SK-N-SH (cell line): ENCODE results near the gene XAB2. TPM values are rescaled to one million over a fixed set of nuclear protein-coding genes. Genes with fewer than 3 reads are reported as not detected.

Source experiments
- CTCF ChIA-PET: fragments of 300-600, 350-600 bp; formaldehyde crosslinking; extraction: SDS; loops from one replicate; lab custom pipeline; 2021; lab: Yijun Ruan, JAX
- POLR2A ChIA-PET: fragments of 350-600 bp; sonication (Branson Sonifier 250); formaldehyde crosslinking; extraction: SDS; loops from one replicate; lab custom pipeline; 2020; ENCODE audit warnings: antibody characterized with exemption, inconsistent platforms; lab: Yijun Ruan, JAX
- DNase-seq: peaks from one replicate; pipeline ENCODE4 v3.0.0; 2012
- H2AFZ ChIP-seq: fragments of 200-600 bp; sonication (generic); 2 replicates; pipeline ENCODE4 v1.8.1; 2016; ENCODE audit warnings: antibody characterized with exemption, mild to moderate bottlenecking, low read depth
- H3F3A ChIP-seq: fragments of 200-600 bp; sonication (generic); replicated peaks from 2 replicates; pipeline ENCODE3; 2016; ENCODE audit warnings: antibody characterized with exemption, mild to moderate bottlenecking; ENCODE audit not compliant: insufficient read depth
- H3K27ac ChIP-seq, 2 experiments: fragments of 200-500 bp in 1 of 2; fragments of 200-600 bp in 1 of 2; sonication (Bioruptor generic) in 1 of 2; sonication (generic), shearing (Covaris generic) in 1 of 2; 2 replicates each; pipeline versions ENCODE4 v1.5.1 to v1.6.1; 2014 to 2016; ENCODE audit warnings: low read depth in 2 of 2, inconsistent platforms in 1 of 2, low read length in 1 of 2, mild to moderate bottlenecking in 1 of 2, mixed read lengths in 1 of 2
- H3K27me3 ChIP-seq: fragments of 200-600 bp; sonication (generic), shearing (Covaris generic); 2 replicates; pipeline ENCODE4 v1.6.1; 2016; ENCODE audit warnings: mixed run types; ENCODE audit not compliant: insufficient read depth
- H3K36me3 ChIP-seq, 2 experiments: fragments of 200-500 bp in 1 of 2; fragments of 200-600 bp in 1 of 2; sonication (Bioruptor generic) in 1 of 2; sonication (generic) in 1 of 2; replicated peaks in 1 of 2; 2 replicates each; pipeline versions ENCODE3 to v1.5.1; 2014 to 2016; ENCODE audit warnings: low read length in 1 of 2, mild to moderate bottlenecking in 1 of 2; ENCODE audit not compliant: insufficient read depth in 2 of 2, control insufficient read depth in 1 of 2
- H3K4me1 ChIP-seq, 2 experiments: fragments of 200-500 bp in 1 of 2; fragments of 200-600 bp in 1 of 2; sonication (Bioruptor generic) in 1 of 2; sonication (generic), shearing (Covaris generic) in 1 of 2; 2 replicates each; pipeline versions ENCODE4 v1.5.1 to v1.6.1; 2014 to 2016; ENCODE audit warnings: low read depth in 1 of 2, low read length in 1 of 2, mixed run types in 1 of 2; ENCODE audit not compliant: insufficient read depth in 2 of 2, control insufficient read depth in 1 of 2
- H3K4me2 ChIP-seq: fragments of 200-600 bp; sonication (generic), shearing (Covaris generic); 2 replicates; pipeline ENCODE4 v1.6.1; 2017; ENCODE audit warnings: mixed run types
- H3K4me3 ChIP-seq, 2 experiments: fragments of 200-500 bp in 1 of 2; fragments of 200-600 bp in 1 of 2; sonication (Bioruptor generic) in 1 of 2; sonication (generic), shearing (Covaris generic) in 1 of 2; 2 replicates each; pipeline versions ENCODE4 v1.5.1 to v1.8.1; 2014 to 2016; ENCODE audit warnings: low read depth in 2 of 2, inconsistent platforms in 1 of 2, low read length in 1 of 2, mild to moderate bottlenecking in 1 of 2, mixed read lengths in 1 of 2, moderate library complexity in 1 of 2
- H3K79me2 ChIP-seq: fragments of 200-600 bp; sonication (generic); 2 replicates; pipeline ENCODE4 v1.8.1; 2017; ENCODE audit warnings: mild to moderate bottlenecking; ENCODE audit not compliant: insufficient read depth
- H3K9ac ChIP-seq: fragments of 200-600 bp; sonication (generic); 2 replicates; pipeline ENCODE4 v1.6.1; 2017; ENCODE audit warnings: mixed run types
- H3K9me2 ChIP-seq: fragments of 200-600 bp; sonication (generic); 2 replicates; pipeline ENCODE4 v1.6.1; 2017; ENCODE audit warnings: mixed run types
- H3K9me3 ChIP-seq: fragments of 200-600 bp; sonication (generic); 2 replicates; pipeline ENCODE4 v1.6.1; 2017; ENCODE audit warnings: mixed run types, mild to moderate bottlenecking, moderate library complexity
- H4K20me1 ChIP-seq: fragments of 200-600 bp; sonication (generic); 2 replicates; pipeline ENCODE4 v1.6.1; 2017; ENCODE audit warnings: mild to moderate bottlenecking, mixed run types; ENCODE audit not compliant: insufficient read depth
- ELF1 ChIP-seq: IDR thresholded peaks from 2 replicates; pipeline ENCODE4 v1.4.0; 2012
- FOSL2 ChIP-seq: IDR thresholded peaks from 2 replicates; pipeline ENCODE4 v1.4.0; 2012; ENCODE audit warnings: low read depth, mild to moderate bottlenecking, moderate library complexity, borderline replicate concordance
- GABPA ChIP-seq: IDR thresholded peaks from 2 replicates; pipeline ENCODE4 v1.4.0; 2012; ENCODE audit warnings: low read depth, mild to moderate bottlenecking
- GATA2 ChIP-seq: sonication (generic); formaldehyde crosslinking; IDR thresholded peaks from 2 replicates; pipeline ENCODE4 v1.5.0; 2020; ENCODE audit warnings: mild to moderate bottlenecking, missing genetic modification reagents
- SMC3 ChIP-seq: IDR thresholded peaks from 2 replicates; pipeline ENCODE4 v1.6.1; 2012; ENCODE audit warnings: low read depth, low read length, improper control_type of control experiment
- TEAD4 ChIP-seq: IDR thresholded peaks from 2 replicates; pipeline ENCODE4 v1.4.0; 2012; ENCODE audit warnings: mild to moderate bottlenecking, borderline replicate concordance; ENCODE audit not compliant: insufficient read depth
- YY1 ChIP-seq: IDR thresholded peaks from 2 replicates; pipeline ENCODE4 v1.4.0; 2012; ENCODE audit warnings: low read depth, mild to moderate bottlenecking
- WGBS: methylation state at CpG from one replicate; pipeline ENCODE4 v1.1.6; 2017; ENCODE audit warnings: low lambda C conversion rate; 5-methylcytosine and 5-hydroxymethylcytosine counted together
- polyA plus RNA-seq, 3 experiments: library from polyadenylated mRNA; depleted of rRNA; stranded (reverse); fragments of >200 nt; gene quantifications; 2 replicates each; pipeline ENCODE4 v1.2.3, GENCODE V29; 2012
- TF ChIP-seq, protein P1 (sequence below): IDR thresholded peaks from 2 replicates; pipeline ENCODE4; 2012
- TF ChIP-seq, protein P2 (sequence below): IDR thresholded peaks from 2 replicates; pipeline ENCODE4 v1.4.0; 2012; ENCODE audit warnings: low read depth, borderline replicate concordance
- TF ChIP-seq, protein P3 (sequence below): IDR thresholded peaks from 2 replicates; pipeline ENCODE4 v1.4.0; 2012; ENCODE audit warnings: low read depth, borderline replicate concordance
- TF ChIP-seq, protein P4 (sequence below): fragments of 200-600 bp; sonication (generic); IDR thresholded peaks from 2 replicates; pipeline ENCODE4 v1.6.1; 2017; ENCODE audit warnings: antibody characterized with exemption, mild to moderate bottlenecking, moderate library complexity

XAB2 gene
- polyA plus RNA-seq, 1 of the 3 experiments (the other 2 are of a cell fraction) = 43.3 TPM

DNA sequence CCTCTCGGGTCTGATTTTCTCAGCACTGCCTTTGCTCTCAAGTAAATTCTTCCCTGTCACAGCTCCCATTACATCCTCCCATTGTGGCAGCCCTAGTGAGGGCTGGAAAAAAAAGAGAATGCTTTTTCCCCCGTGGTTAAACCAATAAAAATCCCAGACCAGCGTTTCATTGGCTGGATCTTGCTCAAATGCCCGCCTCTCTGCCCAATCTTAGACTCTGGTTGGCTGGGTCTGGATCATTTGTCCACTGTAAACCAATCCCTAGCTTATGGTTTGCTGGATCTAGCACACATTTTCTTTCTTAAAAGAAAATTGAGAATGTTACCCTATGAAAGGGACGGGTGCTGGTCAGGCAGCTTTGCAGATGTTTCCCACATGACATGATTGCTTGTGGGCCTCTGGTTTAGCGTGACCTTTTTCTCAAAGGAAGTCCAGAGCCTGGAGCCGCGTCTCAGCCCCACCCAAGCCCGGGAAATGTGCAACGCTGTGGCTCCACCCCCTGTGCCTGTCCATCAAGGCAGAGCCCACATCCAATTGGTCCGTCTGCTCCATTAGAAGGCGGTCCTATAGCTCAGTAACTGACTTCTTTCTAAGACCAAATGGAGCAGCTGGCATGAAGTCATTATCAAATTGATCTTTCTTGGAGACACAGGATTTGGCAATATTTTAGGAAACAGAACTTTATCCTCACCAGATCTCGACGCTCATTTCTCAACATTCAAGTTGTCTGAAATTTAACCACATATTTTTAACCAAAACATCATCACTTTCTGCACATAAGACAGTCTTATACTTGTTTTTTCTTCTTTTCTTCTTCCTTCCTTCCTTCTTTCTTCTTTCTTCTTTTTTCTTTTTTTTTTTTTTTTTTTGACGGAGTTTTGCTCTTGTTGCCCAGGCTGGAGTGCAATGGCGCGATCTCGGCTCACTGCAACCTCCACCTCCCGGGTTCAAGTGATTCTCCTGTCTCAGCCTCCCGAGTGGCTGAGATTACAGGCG is 45.0 kb upstream of the XAB2 start:
- no peak overlapping the region for H3K4me2 ChIP-seq
- peak; percentile 81 for DNase-seq
- H3K9ac ChIP-seq = no peak overlapping the region
- CTCF ChIA-PET = interaction anchor here (0.6 to 2.9 kb wide), 3 partner anchors 22 to 106 kb away, joined by 3 to 11 read pairs (median 3); no protein-coding TSS in a partner anchor
- no peaks in the 10 kb centered on the region for H3K9me2 ChIP-seq
- H3K36me3 ChIP-seq = no peaks in the 10 kb centered on the region
- WGBS = 41% methylated on average over 19 of the region's 21 CpGs
- POLR2A ChIA-PET = no interaction called here
- H3K4me3 ChIP-seq = no peak overlapping the region
- H3K27ac ChIP-seq = no peak overlapping the region
- no peaks in the 10 kb centered on the region for H3K79me2 ChIP-seq
- no peaks in the 10 kb centered on the region for H4K20me1 ChIP-seq
- H3K9me3 ChIP-seq = no peaks in the 10 kb centered on the region
- H3K27me3 ChIP-seq = peaks cover 56% of the 10 kb centered on the region
- H3K4me1 ChIP-seq = no peaks in the 10 kb centered on the region; a peak in 1 of 4 replicates
- no peak overlapping the region for H2AFZ ChIP-seq
- no peaks in the 10 kb centered on the region for H3F3A ChIP-seq
- TF ChIP-seq ELF1 (no peak), FOSL2 (no peak), YY1 (no peak), SMC3 (no peak), GABPA (no peak)
- TF ChIP-seq, protein P1, sequence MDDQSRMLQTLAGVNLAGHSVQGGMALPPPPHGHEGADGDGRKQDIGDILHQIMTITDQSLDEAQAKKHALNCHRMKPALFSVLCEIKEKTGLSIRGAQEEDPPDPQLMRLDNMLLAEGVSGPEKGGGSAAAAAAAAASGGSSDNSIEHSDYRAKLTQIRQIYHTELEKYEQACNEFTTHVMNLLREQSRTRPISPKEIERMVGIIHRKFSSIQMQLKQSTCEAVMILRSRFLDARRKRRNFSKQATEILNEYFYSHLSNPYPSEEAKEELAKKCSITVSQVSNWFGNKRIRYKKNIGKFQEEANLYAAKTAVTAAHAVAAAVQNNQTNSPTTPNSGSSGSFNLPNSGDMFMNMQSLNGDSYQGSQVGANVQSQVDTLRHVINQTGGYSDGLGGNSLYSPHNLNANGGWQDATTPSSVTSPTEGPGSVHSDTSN = peak; percentile 94
- TF ChIP-seq, protein P2, sequence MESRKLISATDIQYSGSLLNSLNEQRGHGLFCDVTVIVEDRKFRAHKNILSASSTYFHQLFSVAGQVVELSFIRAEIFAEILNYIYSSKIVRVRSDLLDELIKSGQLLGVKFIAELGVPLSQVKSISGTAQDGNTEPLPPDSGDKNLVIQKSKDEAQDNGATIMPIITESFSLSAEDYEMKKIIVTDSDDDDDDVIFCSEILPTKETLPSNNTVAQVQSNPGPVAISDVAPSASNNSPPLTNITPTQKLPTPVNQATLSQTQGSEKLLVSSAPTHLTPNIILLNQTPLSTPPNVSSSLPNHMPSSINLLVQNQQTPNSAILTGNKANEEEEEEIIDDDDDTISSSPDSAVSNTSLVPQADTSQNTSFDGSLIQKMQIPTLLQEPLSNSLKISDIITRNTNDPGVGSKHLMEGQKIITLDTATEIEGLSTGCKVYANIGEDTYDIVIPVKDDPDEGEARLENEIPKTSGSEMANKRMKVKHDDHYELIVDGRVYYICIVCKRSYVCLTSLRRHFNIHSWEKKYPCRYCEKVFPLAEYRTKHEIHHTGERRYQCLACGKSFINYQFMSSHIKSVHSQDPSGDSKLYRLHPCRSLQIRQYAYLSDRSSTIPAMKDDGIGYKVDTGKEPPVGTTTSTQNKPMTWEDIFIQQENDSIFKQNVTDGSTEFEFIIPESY = no peak
- TF ChIP-seq, protein P3, sequence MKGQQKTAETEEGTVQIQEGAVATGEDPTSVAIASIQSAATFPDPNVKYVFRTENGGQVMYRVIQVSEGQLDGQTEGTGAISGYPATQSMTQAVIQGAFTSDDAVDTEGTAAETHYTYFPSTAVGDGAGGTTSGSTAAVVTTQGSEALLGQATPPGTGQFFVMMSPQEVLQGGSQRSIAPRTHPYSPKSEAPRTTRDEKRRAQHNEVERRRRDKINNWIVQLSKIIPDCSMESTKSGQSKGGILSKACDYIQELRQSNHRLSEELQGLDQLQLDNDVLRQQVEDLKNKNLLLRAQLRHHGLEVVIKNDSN = no peak

DNA sequence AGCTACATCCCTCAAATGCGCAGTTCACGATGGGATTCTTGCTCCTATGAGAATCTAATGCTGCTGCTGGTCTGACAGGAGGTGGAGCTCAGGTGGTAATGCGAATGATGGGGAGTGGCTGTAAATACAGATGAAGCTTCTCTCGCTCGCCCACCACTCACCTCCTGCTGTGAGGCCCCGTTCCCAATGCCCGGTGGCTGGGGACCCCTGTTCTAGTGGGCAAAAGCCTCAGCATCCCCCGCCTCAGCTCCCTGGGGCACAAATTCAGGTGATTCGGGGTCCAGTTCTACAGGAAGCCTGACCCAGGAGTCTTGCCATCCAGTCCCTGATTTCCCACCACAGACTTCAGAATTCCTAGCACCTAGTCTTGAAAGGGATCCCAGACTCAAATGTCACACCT is 43.2 kb upstream of the XAB2 start:
- Histone ChIP-seq H3F3A (no peaks in the 10 kb centered on the region), H3K27ac (no peak overlapping the region), H3K9me2 (no peaks in the 10 kb centered on the region), H4K20me1 (no peaks in the 10 kb centered on the region), H3K9me3 (no peaks in the 10 kb centered on the region), H3K4me1 (no peaks in the 10 kb centered on the region), H3K4me3 (no peak overlapping the region), H3K36me3 (no peaks in the 10 kb centered on the region), H3K79me2 (no peaks in the 10 kb centered on the region), H2AFZ (no peak overlapping the region), H3K4me2 (no peak overlapping the region), H3K27me3 (peaks cover 57% of the 10 kb centered on the region), H3K9ac (no peak overlapping the region)
- CTCF ChIA-PET = interaction anchor here (2.3 to 2.9 kb wide), 2 partner anchors 8 to 104 kb away, joined by 11 to 12 read pairs; partner anchors contain the start of gene TRAPPC5
- 8% methylated on average over 9 of the region's 9 CpGs for WGBS
- DNase-seq = no peak
- POLR2A ChIA-PET = no interaction called here
- TF ChIP-seq, protein P4, sequence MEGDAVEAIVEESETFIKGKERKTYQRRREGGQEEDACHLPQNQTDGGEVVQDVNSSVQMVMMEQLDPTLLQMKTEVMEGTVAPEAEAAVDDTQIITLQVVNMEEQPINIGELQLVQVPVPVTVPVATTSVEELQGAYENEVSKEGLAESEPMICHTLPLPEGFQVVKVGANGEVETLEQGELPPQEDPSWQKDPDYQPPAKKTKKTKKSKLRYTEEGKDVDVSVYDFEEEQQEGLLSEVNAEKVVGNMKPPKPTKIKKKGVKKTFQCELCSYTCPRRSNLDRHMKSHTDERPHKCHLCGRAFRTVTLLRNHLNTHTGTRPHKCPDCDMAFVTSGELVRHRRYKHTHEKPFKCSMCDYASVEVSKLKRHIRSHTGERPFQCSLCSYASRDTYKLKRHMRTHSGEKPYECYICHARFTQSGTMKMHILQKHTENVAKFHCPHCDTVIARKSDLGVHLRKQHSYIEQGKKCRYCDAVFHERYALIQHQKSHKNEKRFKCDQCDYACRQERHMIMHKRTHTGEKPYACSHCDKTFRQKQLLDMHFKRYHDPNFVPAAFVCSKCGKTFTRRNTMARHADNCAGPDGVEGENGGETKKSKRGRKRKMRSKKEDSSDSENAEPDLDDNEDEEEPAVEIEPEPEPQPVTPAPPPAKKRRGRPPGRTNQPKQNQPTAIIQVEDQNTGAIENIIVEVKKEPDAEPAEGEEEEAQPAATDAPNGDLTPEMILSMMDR = no peak
- TF ChIP-seq GATA2 (CRISPR knock-in tag) (no peak), TEAD4 (no peak)
